Kidney epithelial cell (primary cell): Measurements from ENCODE around the gene FASN. TPM values are rescaled to one million over a fixed set of nuclear protein-coding genes. Genes with fewer than 3 reads are reported as not detected.
"Not testable (repeated sequence)": the region's sequence is repeated elsewhere in the genome, so short reads cannot be mapped to it uniquely, and the experiment has no call there.

Source experiments
- DNase-seq: peaks from one replicate; pipeline ENCODE4 v3.0.0-alpha.2; 2010; ENCODE audit warnings: low read depth
- H3K27me3 ChIP-seq: 2 replicates; pipeline ENCODE4 v1.6.0; 2011; ENCODE audit warnings: low read length; ENCODE audit not compliant: control insufficient read depth, insufficient read depth
- H3K36me3 ChIP-seq: 2 replicates; pipeline ENCODE4 v1.5.1; 2011; ENCODE audit warnings: low read length; ENCODE audit not compliant: control insufficient read depth, insufficient read depth
- H3K4me3 ChIP-seq: 2 replicates; pipeline ENCODE4 v1.5.1; 2011; ENCODE audit warnings: low read depth, mild to moderate bottlenecking, control low read depth, low read length
- total RNA-seq: library from RNA; depleted of rRNA; stranded (reverse); fragments of >200 nt; gene quantifications from 2 replicates; pipeline ENCODE4 v1.2.3, GENCODE V29; 2015
- TF ChIP-seq, protein P1 (sequence below): IDR thresholded peaks from 2 replicates; pipeline ENCODE4 v1.5.1; 2011; ENCODE audit warnings: mild to moderate bottlenecking, moderate library complexity, low read length, control low read depth, inconsistent platforms; ENCODE audit not compliant: insufficient read depth, poor library complexity, severe bottlenecking

The FASN gene
- total RNA-seq, 1 donor from 2014 or later: 202 TPM

DNA sequence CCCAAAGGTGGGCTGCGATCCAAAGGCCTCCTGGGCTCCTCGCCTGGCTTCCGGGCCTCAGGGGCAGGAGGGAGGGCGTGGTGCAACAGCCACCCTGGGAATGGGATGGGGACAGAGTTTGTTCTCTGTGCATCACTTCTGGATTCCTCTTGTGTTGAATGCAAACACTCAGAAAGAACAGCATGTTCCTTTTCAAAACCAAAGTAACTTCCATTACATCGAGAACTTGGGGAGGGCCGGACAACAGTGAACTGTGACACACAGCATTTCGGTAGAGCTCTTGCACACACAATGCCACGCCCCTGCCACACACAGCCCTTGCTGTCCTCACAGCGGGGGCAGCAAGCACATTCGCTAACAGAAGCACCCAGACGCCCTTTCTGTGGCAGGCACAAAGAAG is 36.1 kb upstream of the FASN start:
- TF ChIP-seq, protein P1, sequence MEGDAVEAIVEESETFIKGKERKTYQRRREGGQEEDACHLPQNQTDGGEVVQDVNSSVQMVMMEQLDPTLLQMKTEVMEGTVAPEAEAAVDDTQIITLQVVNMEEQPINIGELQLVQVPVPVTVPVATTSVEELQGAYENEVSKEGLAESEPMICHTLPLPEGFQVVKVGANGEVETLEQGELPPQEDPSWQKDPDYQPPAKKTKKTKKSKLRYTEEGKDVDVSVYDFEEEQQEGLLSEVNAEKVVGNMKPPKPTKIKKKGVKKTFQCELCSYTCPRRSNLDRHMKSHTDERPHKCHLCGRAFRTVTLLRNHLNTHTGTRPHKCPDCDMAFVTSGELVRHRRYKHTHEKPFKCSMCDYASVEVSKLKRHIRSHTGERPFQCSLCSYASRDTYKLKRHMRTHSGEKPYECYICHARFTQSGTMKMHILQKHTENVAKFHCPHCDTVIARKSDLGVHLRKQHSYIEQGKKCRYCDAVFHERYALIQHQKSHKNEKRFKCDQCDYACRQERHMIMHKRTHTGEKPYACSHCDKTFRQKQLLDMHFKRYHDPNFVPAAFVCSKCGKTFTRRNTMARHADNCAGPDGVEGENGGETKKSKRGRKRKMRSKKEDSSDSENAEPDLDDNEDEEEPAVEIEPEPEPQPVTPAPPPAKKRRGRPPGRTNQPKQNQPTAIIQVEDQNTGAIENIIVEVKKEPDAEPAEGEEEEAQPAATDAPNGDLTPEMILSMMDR: no peak
- DNase-seq: no peak
- H3K4me3 ChIP-seq: no peak overlapping the region

DNA sequence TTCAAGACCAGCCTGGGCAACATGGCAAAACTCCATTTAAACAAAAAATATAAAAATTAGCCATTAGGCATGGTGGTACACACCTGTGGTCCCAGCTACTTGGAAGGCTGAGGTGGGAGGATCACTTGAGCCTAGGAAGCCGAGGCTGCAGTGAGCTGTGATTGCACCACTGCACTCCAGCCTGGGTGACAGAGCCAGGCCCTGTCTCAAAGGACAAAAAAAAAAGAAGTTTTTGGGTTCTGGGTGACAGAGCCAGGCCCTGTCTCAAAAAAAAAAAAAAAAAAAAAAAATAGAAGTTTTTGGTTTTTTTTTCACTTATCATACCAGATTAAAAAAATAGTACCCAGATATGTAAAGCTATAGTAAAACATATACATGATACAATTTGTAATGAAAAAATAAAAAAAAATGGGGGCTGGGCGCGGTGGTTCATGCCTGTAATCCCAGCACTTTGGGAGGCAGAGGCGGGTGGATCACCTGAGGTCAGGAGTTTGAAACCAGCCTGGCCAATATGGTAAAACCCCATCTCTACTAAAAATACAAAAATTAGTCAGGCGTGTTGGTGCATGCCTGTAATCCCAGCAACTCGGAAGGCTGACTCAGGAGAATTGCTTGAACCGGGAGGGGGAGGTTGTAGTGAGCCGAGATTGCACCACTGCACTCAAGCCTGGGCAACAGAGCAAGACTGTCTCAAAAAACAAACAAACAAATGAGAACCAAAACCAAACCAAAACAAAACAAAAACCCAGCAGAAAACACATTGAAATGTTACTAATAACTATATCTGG is 35.3 kb upstream of the FASN start:
- not testable (repeated sequence) for H3K36me3 ChIP-seq, H3K27me3 ChIP-seq, H3K4me3 ChIP-seq
- DNase-seq: peak; percentile 42

More for the DNA sequence above, 36.1 kb upstream of the FASN start:
- H3K36me3 ChIP-seq: no peaks in the 10 kb centered on the region
- H3K27me3 ChIP-seq: no peaks in the 10 kb centered on the region

DNA sequence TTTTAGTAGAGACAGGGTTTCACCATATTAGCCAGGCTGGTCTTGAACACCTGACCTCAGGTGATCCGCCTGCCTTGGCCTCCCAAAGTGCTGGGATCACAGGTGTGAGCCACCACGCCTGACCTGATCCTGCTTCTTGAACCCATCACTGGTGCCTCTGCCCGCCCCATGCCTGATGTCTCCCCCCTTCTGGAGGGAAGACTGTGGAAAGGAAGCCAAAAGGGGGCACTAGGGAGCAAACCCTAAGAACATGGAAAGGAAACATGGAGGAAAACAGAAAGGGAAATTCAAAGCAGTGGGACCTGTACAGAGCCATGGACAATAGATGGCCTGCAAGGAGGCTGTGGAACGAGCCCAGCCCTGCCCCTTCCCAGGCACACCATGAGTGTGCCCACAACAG is 31.1 kb upstream of the FASN start:
- Histone ChIP-seq H3K36me3 (no peaks in the 10 kb centered on the region), H3K27me3 (no peaks in the 10 kb centered on the region), H3K4me3 (no peak overlapping the region)
- no peak for DNase-seq
- TF ChIP-seq, protein P1: peak; percentile 17

DNA sequence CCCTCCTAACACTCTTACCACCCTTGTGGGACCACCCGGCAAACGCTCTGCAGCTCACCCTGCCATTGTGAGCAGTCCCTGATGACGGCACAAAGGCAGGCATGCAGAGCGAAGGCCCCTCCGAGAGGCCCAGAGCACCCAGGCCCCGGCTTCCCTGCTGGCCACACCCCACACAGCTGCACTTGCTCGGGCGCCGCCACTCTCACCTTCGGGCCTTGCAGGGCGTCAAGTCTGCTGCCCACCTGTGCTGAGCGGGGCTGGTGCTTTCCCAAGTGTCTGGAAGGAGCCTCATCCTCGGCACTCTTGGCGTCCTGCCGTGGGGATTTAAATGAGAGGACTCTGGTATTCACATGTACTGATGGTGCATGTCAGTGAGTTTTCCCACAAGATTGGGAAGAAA is 30.3 kb upstream of the FASN start:
- DNase-seq: no peak
- TF ChIP-seq, protein P1: no peak
- H3K27me3 ChIP-seq: no peaks in the 10 kb centered on the region
- no peak overlapping the region for H3K4me3 ChIP-seq
- H3K36me3 ChIP-seq: no peaks in the 10 kb centered on the region

DNA sequence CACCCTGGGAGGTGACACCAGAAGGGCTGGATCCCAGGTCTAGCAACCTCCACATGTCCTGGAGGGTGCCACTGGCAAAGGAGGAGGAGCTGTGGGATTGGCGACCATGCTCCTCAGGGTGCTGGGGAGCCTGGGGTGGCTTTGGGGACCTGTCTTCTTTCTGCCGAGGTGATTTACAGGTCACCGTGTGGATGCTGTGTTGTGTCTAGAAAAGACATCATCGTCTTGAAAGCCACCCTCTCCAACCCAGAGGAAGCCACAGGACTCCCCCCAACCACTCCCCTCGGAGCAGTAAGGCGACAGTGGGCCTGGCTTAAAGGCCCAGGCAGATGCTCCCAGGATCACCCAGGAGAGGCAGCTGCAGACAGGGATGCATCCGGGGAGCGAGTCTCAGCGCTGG is 29.7 kb upstream of the FASN start:
- DNase-seq: no peak
- Histone ChIP-seq H3K4me3 (no peak overlapping the region), H3K27me3 (no peaks in the 10 kb centered on the region), H3K36me3 (no peaks in the 10 kb centered on the region)
- TF ChIP-seq, protein P1: no peak

DNA sequence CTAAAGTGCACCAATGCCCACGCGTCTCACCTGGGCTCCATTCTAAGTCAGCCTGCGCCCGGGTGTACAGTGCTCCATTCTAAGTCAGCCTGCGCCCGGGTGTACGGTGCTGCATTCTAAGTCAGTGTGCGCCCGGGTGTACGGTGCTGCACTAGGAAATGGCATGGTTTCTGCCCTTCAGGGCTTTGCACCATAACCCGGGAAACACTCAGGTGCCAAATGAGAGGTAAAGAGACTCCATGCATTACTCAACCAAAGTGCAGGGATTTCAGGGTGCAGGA is 29.2 kb upstream of the FASN start:
- no peak overlapping the region for H3K4me3 ChIP-seq

More for the DNA sequence above, 29.2 kb upstream of the FASN start:
- DNase-seq: no peak
- TF ChIP-seq, protein P1: no peak
- Histone ChIP-seq H3K27me3 (no peaks in the 10 kb centered on the region), H3K36me3 (no peaks in the 10 kb centered on the region)
